Measurements from ENCODE around the gene ADGRF5. TPM values are rescaled to one million over a fixed set of nuclear protein-coding genes. Genes with fewer than 3 reads are reported as not detected.
A peak's percentile ranks its signal among the peaks of the same experiment; 100 is the strongest.

ADGRF5 gene
- total RNA-seq, 1 experiment from 2014 or later = 0.07 TPM

GRCh38 chr6:46819561-46819960 lies 102.2 kb downstream of the ADGRF5 start:
- DNase-seq (ENCODE audit: low read depth) = no peak

DNA sequence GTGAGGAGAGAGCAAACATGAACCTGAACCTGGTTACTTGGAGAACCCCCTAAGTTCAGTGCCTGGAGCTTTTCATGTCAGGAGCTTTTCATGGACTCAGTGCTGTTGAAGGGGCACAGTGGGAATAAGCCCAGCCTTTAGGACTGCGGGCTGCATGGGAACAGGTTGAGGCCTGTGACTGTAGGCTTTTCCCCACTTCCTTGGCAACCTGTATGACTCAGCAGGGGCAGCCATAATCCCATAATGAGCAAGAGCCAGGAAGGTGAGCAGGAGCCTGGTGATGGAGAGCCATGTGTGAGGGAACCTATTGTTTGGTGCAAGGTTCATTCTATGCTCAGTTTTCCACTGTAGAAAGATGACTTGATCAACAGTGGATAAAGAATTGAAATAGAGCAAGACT lies 105.1 kb downstream of the ADGRF5 start:
- DNase-seq (ENCODE audit: low read depth) = peak; percentile 45

GRCh38 chr6:46815130-46815529 lies 106.6 kb downstream of the ADGRF5 start:
- DNase-seq (ENCODE audit: low read depth) = peak; percentile 69

- no peak for DNase-seq (ENCODE audit: low read depth)
These were observed 112.9 kb downstream of the ADGRF5 start for GRCh38 chr6:46808806-46809205.

Other genes starting within 250 kb of the ADGRF5 start
- 0.02 TPM in 1 of 2 replicates, not detected in the other for gene TDRD6, start 234.1 kb downstream of the ADGRF5 start, total RNA-seq (2014; rRNA removed; shearing (Covaris generic))
- gene PLA2G7, start 186.6 kb downstream of the ADGRF5 start, total RNA-seq (2014; rRNA removed; shearing (Covaris generic)) = 0.20 and 0.57 TPM in 2 replicates
- not detected in 2 replicates for gene ANKRD66, start 175.0 kb downstream of the ADGRF5 start, total RNA-seq (2014; rRNA removed; shearing (Covaris generic))
- not detected in 2 replicates for gene MEP1A, start 128.5 kb downstream of the ADGRF5 start, total RNA-seq (2014; rRNA removed; shearing (Covaris generic))
- gene ADGRF1, start 120.4 kb upstream of the ADGRF5 start, total RNA-seq (2014; rRNA removed; shearing (Covaris generic)) = 37.3 and 38.1 TPM in 2 replicates

All from M059J (cell line).